GM21528 (cell line): ENCODE measurements around the gene SIM2.

ENCODE experiments used
- ATAC-seq: cut with Tn5 transposase; IDR thresholded peaks from one replicate; pipeline ENCODE4 v1.9.1; 2021; ENCODE audit warnings: mild to moderate bottlenecking, moderate library complexity; ENCODE audit not compliant: unreplicated experiment, low FRiP score

SIM2 gene

GRCh38 chr21:36791180-36791579 lies 92.3 kb downstream of the SIM2 start:
- ATAC-seq = no peak

GRCh38 chr21:36791695-36792470 lies 93.0 kb downstream of the SIM2 start:
- ATAC-seq = no peak

- no peak for ATAC-seq
Observed at GRCh38 chr21:36792505-36792967, 93.6 kb downstream of the SIM2 start.

- no peak for ATAC-seq
Observed at GRCh38 chr21:36796070-36796469, 97.2 kb downstream of the SIM2 start.

GRCh38 chr21:36798491-36798890 lies 99.6 kb downstream of the SIM2 start:
- no peak for ATAC-seq
